HG02938 (cell line): Measurements from ENCODE around the gene COL6A3.

Experiments used
- ATAC-seq: cut with Tn5 transposase; IDR thresholded peaks from one replicate; pipeline ENCODE4 v1.9.1; 2021; ENCODE audit warnings: mild to moderate bottlenecking, moderate library complexity; ENCODE audit not compliant: unreplicated experiment

Gene COL6A3

GRCh38 chr2:237351046-237351445 is 62.9 kb downstream of the COL6A3 start:
- ATAC-seq = no peak

GRCh38 chr2:237350597-237350996 is 63.4 kb downstream of the COL6A3 start:
- no peak for ATAC-seq

GRCh38 chr2:237350070-237350469 is 63.9 kb downstream of the COL6A3 start:
- no peak for ATAC-seq

GRCh38 chr2:237348281-237348865 is 65.6 kb downstream of the COL6A3 start:
- no peak for ATAC-seq

- no peak for ATAC-seq
These were observed 67.9 kb downstream of the COL6A3 start for GRCh38 chr2:237345891-237346640.

GRCh38 chr2:237345411-237345810 is 68.6 kb downstream of the COL6A3 start:
- no peak for ATAC-seq

GRCh38 chr2:237344942-237345341 is 69.0 kb downstream of the COL6A3 start:
- ATAC-seq = no peak

GRCh38 chr2:237343993-237344392 is 70.0 kb downstream of the COL6A3 start:
- no peak for ATAC-seq

- no peak for ATAC-seq
These were observed 72.1 kb downstream of the COL6A3 start for GRCh38 chr2:237341872-237342271.

GRCh38 chr2:237337586-237337985 is 76.4 kb downstream of the COL6A3 start:
- ATAC-seq = no peak

GRCh38 chr2:237336131-237336530 is 77.8 kb downstream of the COL6A3 start:
- no peak for ATAC-seq

GRCh38 chr2:237333748-237334147 is 80.2 kb downstream of the COL6A3 start:
- ATAC-seq = no peak

GRCh38 chr2:237330541-237330940 is 83.4 kb downstream of the COL6A3 start:
- ATAC-seq = no peak

GRCh38 chr2:237327175-237327950 is 86.6 kb downstream of the COL6A3 start:
- no peak for ATAC-seq

- no peak for ATAC-seq
These were observed 87.4 kb downstream of the COL6A3 start for GRCh38 chr2:237326266-237327171.

- no peak for ATAC-seq
These were observed 89.1 kb downstream of the COL6A3 start for GRCh38 chr2:237324837-237325236.

GRCh38 chr2:237324405-237324831 is 89.5 kb downstream of the COL6A3 start:
- no peak for ATAC-seq

GRCh38 chr2:237323656-237324055 is 90.3 kb downstream of the COL6A3 start:
- no peak for ATAC-seq

GRCh38 chr2:237322564-237322963 is 91.4 kb downstream of the COL6A3 start:
- no peak for ATAC-seq

GRCh38 chr2:237321746-237322145 is 92.2 kb downstream of the COL6A3 start:
- ATAC-seq = no peak
